GM12873 (cell line): Measurements from ENCODE around the gene ARMH1.

ENCODE experiments used
- TF ChIP-seq, protein P1 (sequence below): IDR thresholded peaks from 2 replicates; pipeline ENCODE4 v1.5.1; 2012; ENCODE audit warnings: low read depth, mild to moderate bottlenecking, moderate library complexity, low read length, control low read depth; ENCODE audit not compliant: insufficient read depth; ENCODE audit errors: missing control alignments

Gene ARMH1

DNA sequence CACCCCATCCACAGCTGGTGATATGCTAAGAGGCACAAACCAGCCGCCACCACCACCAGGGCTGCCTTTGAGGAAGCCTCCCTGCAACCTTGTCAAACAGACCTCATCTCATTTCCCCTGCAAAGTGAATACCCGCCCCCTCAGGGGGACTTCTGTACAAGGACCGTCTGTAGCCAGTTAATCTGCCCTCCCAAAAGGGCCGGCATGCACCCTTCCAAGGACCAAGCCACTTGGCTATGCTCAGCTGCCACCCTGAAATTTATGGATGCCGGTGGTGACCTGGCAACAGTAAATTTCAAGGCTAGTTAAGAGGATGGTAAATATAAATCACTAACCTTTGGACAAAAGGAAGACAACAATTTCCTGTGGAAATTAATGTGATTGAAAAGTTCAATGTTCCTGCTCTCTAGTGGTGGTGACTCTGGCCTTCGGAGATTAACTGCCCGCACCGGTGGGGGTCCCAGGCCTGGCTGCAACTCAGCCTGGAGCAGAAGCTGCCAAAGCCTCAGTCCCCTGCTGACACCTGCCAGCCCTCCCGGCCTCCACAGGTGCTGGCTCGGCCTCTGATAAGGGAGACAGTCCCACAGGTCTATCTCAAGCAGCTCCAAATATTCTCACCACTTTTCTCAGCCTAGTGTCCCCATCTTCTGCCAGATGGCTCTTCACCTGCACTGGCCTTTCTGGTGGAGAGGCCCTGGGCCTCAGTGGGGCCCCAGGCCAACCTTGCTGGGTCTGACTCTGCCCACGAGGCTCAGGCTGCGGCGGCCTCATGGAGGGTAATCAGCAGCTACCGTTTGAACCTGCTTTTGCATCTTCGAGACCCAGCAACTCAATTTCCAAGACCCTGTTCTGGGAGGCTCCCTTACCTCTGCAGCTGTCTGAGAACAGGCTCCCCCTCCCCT is 12.5 kb upstream of the ARMH1 start:
- TF ChIP-seq, protein P1, sequence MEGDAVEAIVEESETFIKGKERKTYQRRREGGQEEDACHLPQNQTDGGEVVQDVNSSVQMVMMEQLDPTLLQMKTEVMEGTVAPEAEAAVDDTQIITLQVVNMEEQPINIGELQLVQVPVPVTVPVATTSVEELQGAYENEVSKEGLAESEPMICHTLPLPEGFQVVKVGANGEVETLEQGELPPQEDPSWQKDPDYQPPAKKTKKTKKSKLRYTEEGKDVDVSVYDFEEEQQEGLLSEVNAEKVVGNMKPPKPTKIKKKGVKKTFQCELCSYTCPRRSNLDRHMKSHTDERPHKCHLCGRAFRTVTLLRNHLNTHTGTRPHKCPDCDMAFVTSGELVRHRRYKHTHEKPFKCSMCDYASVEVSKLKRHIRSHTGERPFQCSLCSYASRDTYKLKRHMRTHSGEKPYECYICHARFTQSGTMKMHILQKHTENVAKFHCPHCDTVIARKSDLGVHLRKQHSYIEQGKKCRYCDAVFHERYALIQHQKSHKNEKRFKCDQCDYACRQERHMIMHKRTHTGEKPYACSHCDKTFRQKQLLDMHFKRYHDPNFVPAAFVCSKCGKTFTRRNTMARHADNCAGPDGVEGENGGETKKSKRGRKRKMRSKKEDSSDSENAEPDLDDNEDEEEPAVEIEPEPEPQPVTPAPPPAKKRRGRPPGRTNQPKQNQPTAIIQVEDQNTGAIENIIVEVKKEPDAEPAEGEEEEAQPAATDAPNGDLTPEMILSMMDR = no peak

DNA sequence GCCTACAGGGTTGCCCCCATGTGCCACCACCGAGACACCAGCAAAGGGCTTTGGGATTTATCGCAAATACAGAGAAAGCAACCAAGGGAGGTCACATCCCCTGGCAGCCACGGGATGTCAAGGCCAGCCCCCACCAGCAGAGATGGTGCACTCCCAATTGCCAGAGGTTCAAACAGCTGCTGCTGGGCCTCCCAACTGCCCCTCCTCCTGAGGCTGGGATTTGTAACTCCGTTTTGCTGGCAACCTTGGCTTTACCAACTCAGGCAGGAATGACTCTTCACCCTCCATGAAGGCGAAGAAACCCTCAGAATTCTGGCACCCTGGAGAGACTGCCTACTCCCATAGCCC is 11.9 kb upstream of the ARMH1 start:
- TF ChIP-seq, protein P1 = no peak

DNA sequence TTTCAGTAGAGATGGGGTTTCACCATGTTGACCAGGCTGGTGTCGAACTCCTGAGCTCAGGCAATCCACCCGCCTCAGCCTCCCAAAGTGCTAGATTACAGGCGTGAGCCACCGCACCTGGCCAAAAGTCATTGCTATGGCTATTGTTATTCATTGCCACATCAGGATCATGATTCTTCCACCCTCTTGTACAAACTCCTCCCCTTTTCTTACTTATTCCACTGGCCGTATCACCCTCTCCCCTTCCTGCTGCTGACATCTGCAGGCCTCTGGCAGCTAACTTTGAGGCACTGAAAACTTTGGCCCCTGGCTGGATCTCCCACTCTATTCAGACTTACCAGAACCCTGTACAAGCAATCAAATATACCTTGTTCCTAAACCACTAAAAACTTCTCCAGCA is 11.1 kb upstream of the ARMH1 start:
- TF ChIP-seq, protein P1 = no peak

DNA sequence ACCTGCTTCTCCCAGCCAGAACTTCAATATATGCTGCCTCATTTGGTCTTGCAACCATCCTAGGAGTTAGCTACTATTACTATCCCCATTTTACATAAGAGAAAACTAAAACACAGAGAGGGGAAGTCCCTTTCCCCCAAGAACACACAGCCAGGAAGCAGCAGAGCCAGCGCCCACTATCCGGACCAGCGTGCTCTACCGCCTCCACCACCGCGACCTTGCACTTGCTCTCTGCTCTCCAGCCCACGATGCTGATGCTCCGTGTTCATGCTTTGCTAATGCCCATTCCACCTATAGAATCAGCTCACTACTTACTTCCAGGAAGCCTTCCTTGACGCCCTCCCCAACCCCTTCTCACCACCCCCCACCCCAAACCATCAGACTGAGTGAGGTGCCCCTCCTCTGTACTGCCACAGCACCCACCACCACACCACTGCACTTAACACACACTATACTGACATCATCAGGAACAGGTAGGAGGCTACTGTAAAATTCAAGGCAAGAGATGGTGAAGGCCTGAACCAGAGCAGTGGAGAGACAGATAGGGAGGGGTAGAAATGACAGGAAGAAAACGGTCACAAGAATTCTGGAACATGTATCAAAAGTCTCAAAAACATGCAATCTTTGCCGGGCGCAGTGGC is 9.7 kb upstream of the ARMH1 start:
- TF ChIP-seq, protein P1 = peak; percentile 11

DNA sequence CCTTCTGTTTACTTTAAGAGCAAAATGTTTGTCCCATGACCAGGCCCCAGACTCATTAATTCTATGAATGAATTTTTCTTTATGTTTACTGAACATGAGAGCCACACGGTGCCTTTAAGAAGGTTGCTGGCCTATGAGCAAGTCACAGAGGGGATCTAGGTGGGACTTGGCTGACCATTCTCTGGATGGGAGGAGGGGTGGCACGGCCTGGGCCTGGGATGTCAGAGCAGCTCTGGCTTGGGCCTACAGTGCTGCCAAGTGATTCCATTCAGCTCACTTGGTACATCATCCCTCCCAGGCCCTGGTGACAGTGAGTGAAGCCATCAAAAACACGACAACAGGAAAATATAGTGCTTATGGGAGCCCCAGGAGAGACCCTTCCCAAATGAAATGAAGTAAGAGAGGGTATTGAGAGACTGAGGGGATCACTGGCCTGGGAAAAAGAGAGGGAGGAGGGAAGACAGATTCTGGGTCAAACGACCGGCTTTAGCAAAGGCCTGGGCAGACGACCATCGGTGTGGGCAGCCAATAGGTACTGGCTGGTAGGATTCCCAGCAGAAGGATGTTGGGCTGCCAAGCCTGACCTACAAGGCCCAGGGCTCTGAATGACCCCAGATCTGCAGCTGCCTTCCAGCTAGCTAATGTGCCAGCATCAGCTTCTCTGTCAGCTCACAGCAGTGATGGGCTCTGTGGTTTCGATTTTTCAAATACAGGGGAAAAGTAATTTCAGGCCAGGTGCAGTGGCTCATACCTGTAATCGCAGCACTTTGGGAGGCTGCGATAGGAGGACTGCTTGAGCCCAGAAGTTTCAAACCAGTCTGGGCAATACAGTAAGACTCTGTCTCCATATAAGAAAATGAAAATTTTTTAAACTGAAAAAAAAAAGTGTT is 3.5 kb upstream of the ARMH1 start:
- TF ChIP-seq, protein P1 = no peak

DNA sequence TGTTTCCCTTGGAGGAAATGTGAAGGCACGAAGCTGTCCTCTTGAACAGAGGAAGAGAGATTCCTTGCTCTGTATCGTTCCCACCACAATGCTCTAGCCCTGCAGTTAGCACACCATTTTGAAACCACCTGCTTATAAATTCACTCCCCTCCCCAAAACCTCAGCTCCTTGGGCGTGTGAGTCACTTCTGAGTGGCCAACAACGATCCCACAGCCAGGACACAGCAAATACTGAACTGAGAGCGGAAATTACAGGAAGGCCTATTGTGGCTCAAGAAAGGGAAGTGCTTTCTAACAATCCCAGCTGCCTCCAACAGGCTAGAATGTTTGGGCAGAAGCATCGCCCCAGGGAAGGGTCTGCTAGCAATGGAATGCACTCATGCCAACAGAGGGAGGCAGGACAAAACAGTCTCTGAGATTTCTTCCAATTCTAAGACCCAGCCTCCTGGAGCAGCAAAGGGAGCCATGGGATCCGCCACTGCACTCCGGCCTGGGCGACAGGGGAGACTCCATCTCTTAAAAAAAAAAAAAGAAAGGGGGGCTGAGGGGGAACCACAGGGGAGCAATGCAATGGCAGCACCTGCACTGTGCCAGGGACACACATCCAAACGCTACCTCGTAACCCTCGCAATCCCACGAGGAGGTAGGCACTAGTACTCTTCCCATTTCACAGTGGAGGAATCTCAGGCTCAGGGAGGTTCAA is 2.1 kb upstream of the ARMH1 start:
- TF ChIP-seq, protein P1 = no peak
